SK-N-MC (cell line): ENCODE data around the gene TMIGD3.

ENCODE experiments used
- DNase-seq: peaks from one replicate; pipeline ENCODE4 v3.0.0-alpha.2; 2011; ENCODE audit warnings: low read depth, low spot score
- H3K27ac ChIP-seq: fragments of 200-600 bp; sonication (generic); 2 replicates; pipeline ENCODE4 v1.5.1; 2016; ENCODE audit warnings: mixed run types
- H3K36me3 ChIP-seq: fragments of 200-600 bp; sonication (generic); 2 replicates; pipeline ENCODE4 v1.6.1; 2017; ENCODE audit warnings: antibody characterized with exemption, low read length, mixed read lengths; ENCODE audit not compliant: insufficient read depth
- H3K4me3 ChIP-seq: fragments of 200-600 bp; sonication (generic); 2 replicates; pipeline ENCODE4 v1.5.1; 2016
- H3K9ac ChIP-seq: fragments of 200-600 bp; sonication (generic); 2 replicates; pipeline ENCODE4 v1.8.0; 2017; ENCODE audit warnings: mixed run types, mixed read lengths; ENCODE audit not compliant: insufficient read length
- H3K9me3 ChIP-seq: fragments of 200-600 bp; sonication (generic); 2 replicates; pipeline ENCODE4 v1.6.1; 2017; ENCODE audit warnings: low read depth, mild to moderate bottlenecking, antibody characterized with exemption, low read length, moderate library complexity, mixed read lengths
- EZH2 ChIP-seq: fragments of 200-600 bp; sonication (generic); IDR thresholded peaks from one replicate; pipeline ENCODE4 v1.6.1; 2017; ENCODE audit warnings: antibody characterized with exemption
- FOXP2 ChIP-seq: optimal IDR thresholded peaks from 2 replicates; pipeline ENCODE3; 2011; ENCODE audit warnings: mild to moderate bottlenecking, moderate library complexity; ENCODE audit not compliant: insufficient read depth; ENCODE audit errors: extremely low read length, control extremely low read depth
- POLR2AphosphoS5 ChIP-seq: IDR thresholded peaks from 2 replicates; pipeline ENCODE4 v1.6.1; 2012; ENCODE audit warnings: mild to moderate bottlenecking, low read depth, low read length, borderline replicate concordance

TMIGD3 gene

DNA sequence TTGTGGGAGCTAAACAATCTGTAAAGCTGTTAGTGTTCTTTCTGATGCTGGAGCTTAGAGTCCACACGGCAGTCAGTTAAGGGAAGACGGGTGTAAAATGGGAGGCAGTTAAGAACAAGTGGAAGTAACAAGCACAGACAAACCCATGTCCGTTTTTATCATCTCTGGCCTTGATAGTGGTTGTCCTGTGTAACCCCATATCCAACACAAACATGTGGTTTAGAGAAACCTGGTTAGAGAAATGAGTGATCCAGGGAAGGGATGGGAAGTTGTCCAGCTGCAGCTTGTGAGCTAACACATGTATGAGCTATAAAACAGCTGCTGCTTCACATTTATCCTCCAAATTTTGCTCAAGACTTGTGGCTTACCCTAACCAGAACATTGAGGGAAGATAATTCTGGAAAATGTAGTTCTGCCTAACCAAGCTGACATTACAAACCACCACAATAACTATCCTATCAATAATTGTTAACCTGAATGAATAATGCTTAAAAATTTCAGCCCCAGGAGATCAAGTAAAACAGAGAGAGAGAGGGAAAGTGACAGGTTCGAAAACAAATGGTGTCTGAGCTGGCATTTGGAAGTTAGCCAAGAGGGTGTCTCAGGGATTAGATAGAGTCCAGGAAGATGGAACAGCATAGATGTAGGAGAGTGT, 40.3 kb downstream of the TMIGD3 start:
- H3K36me3 ChIP-seq = peaks cover 66% of the 10 kb centered on the region

DNA sequence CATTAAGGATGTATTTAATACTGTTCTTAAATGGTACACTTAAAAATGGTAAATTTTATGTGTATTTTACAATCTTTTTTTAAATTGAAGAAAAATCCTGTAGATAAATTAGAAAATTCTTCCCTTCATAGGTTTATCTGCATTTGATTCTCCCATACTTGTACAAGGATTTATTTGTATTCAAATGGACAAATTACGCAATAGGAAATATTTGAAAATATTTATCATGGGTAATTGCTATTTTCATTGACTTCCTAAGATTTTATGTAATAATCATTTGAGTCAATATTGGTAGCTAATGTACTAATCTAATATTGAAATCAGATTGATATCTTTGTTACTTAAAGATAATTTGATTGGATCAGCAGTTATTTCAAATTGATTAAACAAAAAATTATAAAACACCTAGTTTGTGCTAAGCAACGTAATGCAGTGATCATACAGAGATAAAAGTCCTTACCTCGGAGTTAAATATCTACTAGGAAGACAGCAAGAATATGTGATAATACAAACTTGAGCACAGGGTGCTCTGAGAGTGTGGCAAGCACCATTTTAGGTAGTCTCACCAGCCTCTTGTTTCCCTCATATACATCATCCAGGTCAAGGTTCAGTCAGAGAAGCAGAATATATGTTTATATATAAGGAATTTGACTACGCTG, 40.9 kb downstream of the TMIGD3 start:
- Histone ChIP-seq H3K27ac (no peak overlapping the region), H3K36me3 (peaks cover 66% of the 10 kb centered on the region), H3K9ac (no peak overlapping the region), H3K4me3 (no peak overlapping the region), H3K9me3 (no peaks in the 10 kb centered on the region)
- DNase-seq = no peak
- TF ChIP-seq POLR2AphosphoS5 (no peak), EZH2 (no peak), FOXP2 (no peak)

More for the DNA sequence above, 40.3 kb downstream of the TMIGD3 start:
- H3K9ac ChIP-seq = no peak overlapping the region
- no peak for DNase-seq
- H3K4me3 ChIP-seq = no peak overlapping the region
- TF ChIP-seq EZH2 = no peak
- TF ChIP-seq FOXP2 = no peak
- TF ChIP-seq POLR2AphosphoS5 = no peak; the same call in 1 of the 2 replicates
- no peak overlapping the region for H3K27ac ChIP-seq
- H3K9me3 ChIP-seq = no peaks in the 10 kb centered on the region

DNA sequence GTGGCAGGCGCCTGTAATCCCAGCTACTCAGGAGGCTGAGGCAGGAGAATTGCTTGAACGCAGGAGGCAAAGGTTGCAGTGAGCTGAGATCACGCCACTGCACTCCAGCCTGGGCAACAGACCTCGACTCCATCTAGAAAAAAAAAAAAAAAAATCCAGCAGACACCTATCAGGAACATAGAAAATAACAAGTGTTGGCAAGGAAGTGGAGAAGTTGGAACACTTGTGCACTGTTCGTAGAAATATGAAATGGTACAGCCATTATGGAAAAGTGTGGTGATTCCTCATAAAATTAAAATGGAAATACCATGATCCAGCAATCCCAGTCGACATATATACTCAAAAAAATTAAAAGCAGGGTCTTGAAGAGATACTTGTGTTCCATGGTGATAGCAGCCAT, 41.7 kb downstream of the TMIGD3 start:
- Histone ChIP-seq H3K4me3 (no peak overlapping the region), H3K9ac (no peak overlapping the region), H3K36me3 (peaks cover 67% of the 10 kb centered on the region), H3K9me3 (no peaks in the 10 kb centered on the region), H3K27ac (no peak overlapping the region)
- DNase-seq = no peak
- no peak for TF ChIP-seq FOXP2
- no peak for TF ChIP-seq POLR2AphosphoS5
- TF ChIP-seq EZH2 = no peak

DNA sequence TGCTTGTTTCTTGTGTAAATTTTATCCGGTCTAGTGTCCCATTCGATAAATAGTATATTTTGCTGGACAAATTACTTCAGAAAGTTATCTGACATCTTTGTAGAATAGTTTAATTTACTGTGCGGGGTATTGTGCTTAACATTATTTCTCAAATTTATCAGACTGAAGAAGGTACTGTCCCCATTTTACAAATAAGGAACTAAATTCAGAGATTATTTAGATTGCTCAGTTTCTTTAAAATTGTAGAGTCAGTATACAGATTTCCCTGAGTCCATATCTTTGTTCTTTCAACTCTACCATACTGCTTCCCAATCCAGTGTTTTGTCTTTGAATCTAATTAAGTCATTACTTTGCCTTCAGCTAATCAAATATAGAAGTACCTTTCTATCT, 47.8 kb downstream of the TMIGD3 start:
- H3K9ac ChIP-seq = no peak overlapping the region
- DNase-seq = no peak
- no peak overlapping the region for H3K27ac ChIP-seq
- TF ChIP-seq FOXP2 = no peak
- TF ChIP-seq POLR2AphosphoS5 = no peak
- no peak for TF ChIP-seq EZH2
- H3K4me3 ChIP-seq = no peak overlapping the region
- no peaks in the 10 kb centered on the region for H3K9me3 ChIP-seq
- peaks cover 89% of the 10 kb centered on the region for H3K36me3 ChIP-seq

DNA sequence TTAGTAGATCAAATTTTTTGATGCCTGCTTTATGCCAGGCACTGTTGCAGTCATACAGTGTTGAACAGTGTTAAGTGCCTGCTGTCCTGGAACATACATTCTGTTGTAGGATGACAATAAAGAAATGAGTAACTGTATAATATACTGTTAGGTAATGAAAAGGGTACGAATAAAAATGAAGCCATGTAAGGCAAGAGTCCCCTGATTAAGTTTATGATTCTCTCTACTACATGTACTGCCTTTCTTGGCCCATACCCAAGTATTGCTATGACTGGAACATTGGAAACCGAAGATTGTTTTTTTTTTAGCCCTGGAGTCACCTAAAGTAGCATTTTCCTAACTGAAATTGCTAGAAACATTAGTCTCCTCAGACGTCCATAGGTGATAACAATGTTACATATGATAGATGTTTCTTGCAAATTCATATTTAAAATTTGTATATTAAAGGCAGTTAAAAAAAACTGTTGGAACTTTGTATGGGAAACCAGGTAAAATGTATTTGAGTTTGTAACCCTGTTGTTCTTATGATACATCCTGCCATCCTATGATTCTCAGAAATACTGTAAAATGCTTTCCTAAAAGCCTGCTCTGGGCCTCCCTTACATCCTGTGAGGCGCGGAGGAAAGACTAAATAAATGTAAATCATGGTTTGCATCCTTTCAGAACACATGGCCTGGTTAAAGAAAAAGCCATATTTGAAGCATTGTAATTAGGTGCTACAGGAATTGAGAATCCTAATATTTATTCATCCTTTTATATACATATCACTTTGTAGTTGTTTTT, 48.4 kb downstream of the TMIGD3 start:
- TF ChIP-seq FOXP2 (no peak), POLR2AphosphoS5 (no peak), EZH2 (no peak)
- no peak overlapping the region for H3K4me3 ChIP-seq
- H3K36me3 ChIP-seq = peaks cover 90% of the 10 kb centered on the region
- H3K9me3 ChIP-seq = no peaks in the 10 kb centered on the region
- H3K27ac ChIP-seq = no peak overlapping the region
- no peak for DNase-seq
- H3K9ac ChIP-seq = no peak overlapping the region

DNA sequence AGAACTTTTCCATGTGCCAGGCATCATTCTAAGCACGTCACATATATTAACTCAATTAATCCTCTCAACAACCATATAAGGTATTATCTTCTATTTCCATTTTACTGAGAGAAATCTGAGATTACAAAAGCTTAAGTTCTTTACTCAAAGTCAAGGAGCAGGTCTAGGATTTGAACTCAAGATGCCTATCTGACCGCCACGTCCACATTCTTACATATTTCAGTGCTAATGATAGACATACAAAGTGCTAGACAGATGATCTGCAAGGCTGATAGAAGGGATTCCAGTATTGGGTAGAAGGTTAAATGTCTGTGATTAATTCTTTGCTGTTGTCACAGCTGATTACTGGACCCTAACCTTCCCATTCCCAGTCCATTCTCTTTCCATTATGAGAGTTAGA, 49.7 kb downstream of the TMIGD3 start:
- H3K9ac ChIP-seq = no peak overlapping the region
- no peaks in the 10 kb centered on the region for H3K9me3 ChIP-seq
- no peak for TF ChIP-seq EZH2
- H3K36me3 ChIP-seq = peaks cover 76% of the 10 kb centered on the region
- no peak for DNase-seq
- H3K4me3 ChIP-seq = no peak overlapping the region
- H3K27ac ChIP-seq = no peak overlapping the region

DNA sequence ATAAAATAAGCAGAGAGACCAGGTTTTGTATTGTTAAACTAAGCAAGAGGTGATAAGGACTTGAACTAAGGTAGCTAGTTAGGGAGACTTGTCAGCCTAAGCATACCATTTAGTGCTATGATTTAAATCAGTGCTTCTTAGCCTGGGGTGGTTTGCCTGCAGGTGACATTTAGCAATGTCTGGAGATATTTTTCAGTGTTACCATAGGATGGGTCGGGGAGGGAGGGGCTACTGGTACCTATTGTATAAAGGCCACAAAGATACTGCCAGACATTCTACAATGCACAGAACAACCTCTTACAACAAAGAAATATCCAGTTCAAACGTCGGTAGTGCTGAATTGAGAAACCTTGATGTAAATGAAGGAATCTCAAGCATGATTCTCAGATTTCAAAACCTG, 50.9 kb downstream of the TMIGD3 start:
- H3K4me3 ChIP-seq = no peak overlapping the region
- no peak for DNase-seq
- no peaks in the 10 kb centered on the region for H3K9me3 ChIP-seq
- TF ChIP-seq POLR2AphosphoS5 (no peak), FOXP2 (no peak), EZH2 (no peak)
- no peak overlapping the region for H3K27ac ChIP-seq
- H3K9ac ChIP-seq = no peak overlapping the region
- H3K36me3 ChIP-seq = peaks cover 67% of the 10 kb centered on the region

DNA sequence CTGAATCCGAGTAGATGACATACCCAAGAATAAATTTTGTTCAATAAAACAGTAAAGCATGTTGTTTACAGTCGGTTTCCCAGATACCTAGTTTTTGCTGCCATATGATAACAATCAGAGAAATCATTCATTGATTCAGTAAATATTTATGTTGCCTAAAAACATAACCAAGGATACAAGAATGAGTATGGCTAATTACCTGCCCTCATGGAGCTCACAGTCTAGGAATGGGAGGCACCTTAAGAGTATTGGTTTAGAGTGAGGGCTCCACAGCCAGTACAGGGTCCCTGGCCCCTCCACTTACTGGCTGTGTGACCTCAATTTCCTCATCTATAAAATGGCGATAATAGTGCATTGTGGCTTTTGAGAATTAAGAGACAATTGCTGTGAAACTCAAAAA, 53.2 kb downstream of the TMIGD3 start:
- Histone ChIP-seq H3K36me3 (peaks cover 67% of the 10 kb centered on the region), H3K9me3 (no peaks in the 10 kb centered on the region), H3K27ac (peak overlapping the region; percentile 86; the same call in 1 of the 2 replicates), H3K9ac (peak overlapping the region; percentile 100), H3K4me3 (peak overlapping the region; percentile 99)
- no peak for DNase-seq
- TF ChIP-seq EZH2 = no peak
- 0 out of 2 replicates have a peak, but pooled peaks have one; percentile 22 for TF ChIP-seq POLR2AphosphoS5
- TF ChIP-seq FOXP2 = no peak
